SK-N-SH treated with all-trans-retinoic acid at 6 μM for 48 hours (cell line): ENCODE data around the gene NEGR1.

Source experiments
- CREB5 ChIP-seq: fragments of 250-450 bp; sonication (Bioruptor Pico); IDR thresholded peaks from 2 replicates; pipeline ENCODE4 v1.5.1; 2020; ENCODE audit warnings: low read depth, mild to moderate bottlenecking, moderate library complexity
- ISL1 ChIP-seq: fragments of 250-450 bp; sonication (Bioruptor Pico); IDR thresholded peaks from 2 replicates; pipeline ENCODE4 v2.1.2; 2022; ENCODE audit warnings: mild to moderate bottlenecking, moderate library complexity
- OSR1 ChIP-seq: fragments of 250-450 bp; sonication (Bioruptor Pico); IDR thresholded peaks from 2 replicates; pipeline ENCODE4 v1.8.0; 2022; ENCODE audit warnings: moderate library complexity, mild to moderate bottlenecking, inconsistent platforms
- PATZ1 ChIP-seq: fragments of 250-450 bp; sonication (Bioruptor Pico); IDR thresholded peaks from 2 replicates; pipeline ENCODE4 v1.8.0; 2020; ENCODE audit warnings: mild to moderate bottlenecking, moderate library complexity, borderline replicate concordance
- POU6F1 ChIP-seq: fragments of 250-450 bp; sonication (Bioruptor Pico); IDR thresholded peaks from 2 replicates; pipeline ENCODE4 v1.8.0; 2021; ENCODE audit warnings: low read depth, mild to moderate bottlenecking, moderate library complexity, borderline replicate concordance
- SNAI2 ChIP-seq: fragments of 250-450 bp; sonication (Bioruptor Pico); IDR thresholded peaks from 2 replicates; pipeline ENCODE4 v1.5.0; 2020; ENCODE audit warnings: mild to moderate bottlenecking, moderate library complexity
- TCF4 ChIP-seq: fragments of 250-450 bp; sonication (Bioruptor Pico); IDR thresholded peaks from 2 replicates; pipeline ENCODE4 v1.8.0; 2021; ENCODE audit warnings: mild to moderate bottlenecking, moderate library complexity, borderline replicate concordance
- ZFP3 ChIP-seq: fragments of 250-450 bp; sonication (Bioruptor Pico); IDR thresholded peaks from 2 replicates; pipeline ENCODE4 v1.5.0; 2020; ENCODE audit warnings: mild to moderate bottlenecking, moderate library complexity
- ZFP30 ChIP-seq: fragments of 450-650 bp; formaldehyde crosslinking; IDR thresholded peaks from 2 replicates; pipeline ENCODE4 v1.5.0; 2022; ENCODE audit warnings: mild to moderate bottlenecking, moderate library complexity
- ZNF70 ChIP-seq: fragments of 450-650 bp; formaldehyde crosslinking; IDR thresholded peaks from 2 replicates; pipeline ENCODE4 v1.5.0; 2020; ENCODE audit warnings: mild to moderate bottlenecking, moderate library complexity

- no peak for TF ChIP-seq SNAI2
- TF ChIP-seq ZFP30 (CRISPR knock-in tag) = no peak
- TF ChIP-seq TCF4 = no peak
- no peak for TF ChIP-seq OSR1 (CRISPR knock-in tag)
- TF ChIP-seq ZFP3 (CRISPR knock-in tag) = no peak
- no peak for TF ChIP-seq ISL1 (CRISPR knock-in tag)
- no peak for TF ChIP-seq PATZ1
- no peak for TF ChIP-seq POU6F1
- no peak for TF ChIP-seq ZNF70 (CRISPR knock-in tag)
- TF ChIP-seq CREB5 (CRISPR knock-in tag) = no peak
Measured at GRCh38 chr1:71618766-71619530, 663.4 kb downstream of the NEGR1 start.
